D721Med (cell line): ENCODE results near the gene PMEPA1.

Source experiments
- DNase-seq: peaks from one replicate; pipeline ENCODE4 v3.0.0; 2011; ENCODE audit warnings: low spot score; ENCODE audit not compliant: insufficient read length
- FAIRE-seq: peaks from 2 replicates; lab custom pipeline; 2011; peaks lifted over from hg19 to GRCh38; lab: Jason Lieb, UNC
- TF ChIP-seq, protein P1 (sequence below): IDR thresholded peaks from 2 replicates; pipeline ENCODE4 v1.5.1; 2012; ENCODE audit warnings: mild to moderate bottlenecking, control low read depth; ENCODE audit not compliant: insufficient read depth; ENCODE audit errors: missing control alignments

PMEPA1 gene

DNA sequence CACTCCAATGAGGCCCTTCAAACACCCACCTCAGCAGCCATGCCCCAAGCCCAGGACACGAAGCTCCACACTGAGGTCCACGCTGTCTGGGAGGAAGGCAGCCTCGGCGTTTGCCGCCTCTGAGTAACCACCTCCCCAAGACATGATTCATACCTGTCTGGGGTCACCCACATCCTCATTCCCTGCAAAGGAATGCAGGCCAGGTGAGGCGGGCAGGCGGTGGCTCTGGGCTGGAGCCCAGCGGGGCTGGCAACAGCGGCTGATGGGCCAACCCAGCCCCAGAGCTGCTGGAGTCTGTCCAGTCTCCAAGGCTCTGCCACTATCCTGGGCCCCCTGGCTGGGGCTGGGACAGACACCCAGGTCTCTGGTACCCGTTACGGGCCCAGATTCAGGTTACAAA lies 14.8 kb downstream of the PMEPA1 start:
- TF ChIP-seq, protein P1, sequence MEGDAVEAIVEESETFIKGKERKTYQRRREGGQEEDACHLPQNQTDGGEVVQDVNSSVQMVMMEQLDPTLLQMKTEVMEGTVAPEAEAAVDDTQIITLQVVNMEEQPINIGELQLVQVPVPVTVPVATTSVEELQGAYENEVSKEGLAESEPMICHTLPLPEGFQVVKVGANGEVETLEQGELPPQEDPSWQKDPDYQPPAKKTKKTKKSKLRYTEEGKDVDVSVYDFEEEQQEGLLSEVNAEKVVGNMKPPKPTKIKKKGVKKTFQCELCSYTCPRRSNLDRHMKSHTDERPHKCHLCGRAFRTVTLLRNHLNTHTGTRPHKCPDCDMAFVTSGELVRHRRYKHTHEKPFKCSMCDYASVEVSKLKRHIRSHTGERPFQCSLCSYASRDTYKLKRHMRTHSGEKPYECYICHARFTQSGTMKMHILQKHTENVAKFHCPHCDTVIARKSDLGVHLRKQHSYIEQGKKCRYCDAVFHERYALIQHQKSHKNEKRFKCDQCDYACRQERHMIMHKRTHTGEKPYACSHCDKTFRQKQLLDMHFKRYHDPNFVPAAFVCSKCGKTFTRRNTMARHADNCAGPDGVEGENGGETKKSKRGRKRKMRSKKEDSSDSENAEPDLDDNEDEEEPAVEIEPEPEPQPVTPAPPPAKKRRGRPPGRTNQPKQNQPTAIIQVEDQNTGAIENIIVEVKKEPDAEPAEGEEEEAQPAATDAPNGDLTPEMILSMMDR = no peak
- DNase-seq = no peak
- no peak for FAIRE-seq

DNA sequence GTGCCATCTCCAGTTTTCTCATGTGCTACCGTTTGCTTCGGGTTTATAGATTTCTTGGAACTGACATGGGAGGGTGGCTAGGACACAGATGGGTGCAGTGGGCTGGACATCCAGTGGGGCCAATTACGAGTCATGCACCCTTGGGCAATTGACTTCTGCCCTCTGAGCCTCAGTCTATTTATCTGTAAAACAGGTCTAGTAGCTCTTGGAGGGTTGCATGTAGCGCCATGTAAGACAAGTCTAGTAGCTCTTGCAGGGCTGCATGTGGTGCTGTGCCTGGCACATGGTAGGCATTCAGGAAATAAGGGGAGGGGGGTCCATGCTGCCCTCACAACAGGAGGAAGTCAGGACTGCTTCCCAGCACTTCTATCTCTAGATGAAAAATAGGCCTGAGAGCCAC lies 15.3 kb downstream of the PMEPA1 start:
- FAIRE-seq = no peak
- no peak for DNase-seq
- TF ChIP-seq, protein P1 = no peak

DNA sequence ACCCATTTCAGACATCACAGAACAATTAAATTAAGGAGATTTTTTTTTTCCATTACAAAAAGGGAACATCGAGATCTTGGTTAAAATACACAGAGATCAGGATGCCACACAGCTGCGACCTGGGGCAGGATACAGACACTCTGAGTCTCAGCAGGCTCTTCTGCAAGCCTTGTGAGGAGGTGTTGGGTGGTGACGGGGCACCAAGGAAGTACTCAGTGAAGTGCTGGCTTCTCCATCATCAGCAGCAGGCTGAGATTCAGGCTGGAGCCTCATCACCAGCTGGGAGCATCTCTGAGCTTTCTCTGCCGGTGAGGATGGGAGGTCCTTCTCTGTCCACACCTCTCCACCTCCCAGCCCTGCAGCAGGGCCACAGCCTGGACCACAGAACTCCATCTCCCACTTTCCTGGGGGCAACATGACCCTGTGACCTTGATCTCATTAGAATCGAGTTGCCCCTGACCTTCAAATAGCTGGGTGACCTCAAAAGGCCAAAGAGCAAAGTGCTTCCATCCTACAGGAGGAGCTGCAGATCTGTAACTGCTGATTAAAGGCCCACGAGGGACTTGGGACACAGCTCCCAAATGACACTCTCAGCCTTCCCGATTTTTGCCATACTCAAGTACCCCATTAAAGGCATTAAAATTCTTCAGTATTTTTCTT lies 16.0 kb downstream of the PMEPA1 start:
- no peak for FAIRE-seq

GRCh38 chr20:57693002-57693582 lies 16.7 kb downstream of the PMEPA1 start:
- FAIRE-seq (no peak), DNase-seq (no peak)

More for the DNA sequence above, 16.0 kb downstream of the PMEPA1 start:
- TF ChIP-seq, protein P1 = no peak
- no peak for DNase-seq

GRCh38 chr20:57692393-57692792 lies 17.4 kb downstream of the PMEPA1 start:
- TF ChIP-seq, protein P1 = no peak
- FAIRE-seq (no peak), DNase-seq (no peak)

More at GRCh38 chr20:57693002-57693582, 16.7 kb downstream of the PMEPA1 start:
- TF ChIP-seq, protein P1 = no peak

GRCh38 chr20:57691699-57692098 lies 18.1 kb downstream of the PMEPA1 start:
- no peak for DNase-seq
- TF ChIP-seq, protein P1 = no peak
- FAIRE-seq = no peak

- DNase-seq = no peak
- FAIRE-seq = no peak
- TF ChIP-seq, protein P1 = no peak
Observed at GRCh38 chr20:57690525-57690924, 19.3 kb downstream of the PMEPA1 start.
